Liver (tissue), 9 donors: ENCODE data around the gene IL22RA1. TPM values are rescaled to one million over a fixed set of nuclear protein-coding genes. Genes with fewer than 3 reads are reported as not detected.

Source experiments
- DNase-seq: peaks from one replicate; pipeline ENCODE4 v3.0.0-alpha.2; 2017; ENCODE audit warnings: low spot score
- H3K27ac ChIP-seq, 2 donors: one replicate each; pipeline ENCODE4 v1.7.0; 2013; ENCODE audit warnings: inconsistent platforms in 2 of 2, low read length in 2 of 2, control low read depth in 1 of 2, low read depth in 1 of 2, mild to moderate bottlenecking in 1 of 2
- H3K27me3 ChIP-seq, 4 donors: one replicate each; pipeline versions ENCODE4 v1.6.1 to v1.7.0; 2013; ENCODE audit warnings: low read length in 3 of 4, inconsistent platforms in 1 of 4, mild to moderate bottlenecking in 1 of 4, moderate library complexity in 1 of 4; ENCODE audit not compliant: control insufficient read depth in 4 of 4, insufficient read depth in 4 of 4
- H3K36me3 ChIP-seq, 4 donors: one replicate each; pipeline versions ENCODE4 v1.6.1 to v1.7.0; 2013; ENCODE audit warnings: low read length in 3 of 4, mild to moderate bottlenecking in 3 of 4, low read depth in 1 of 4, moderate library complexity in 1 of 4; ENCODE audit not compliant: control insufficient read depth in 4 of 4, insufficient read depth in 3 of 4
- H3K4me1 ChIP-seq, 4 donors: one replicate each; pipeline versions ENCODE4 v1.6.1 to v1.7.0; 2013; ENCODE audit warnings: low read length in 3 of 4, mild to moderate bottlenecking in 3 of 4, moderate library complexity in 1 of 4; ENCODE audit not compliant: control insufficient read depth in 4 of 4, insufficient read depth in 4 of 4
- H3K4me3 ChIP-seq, 3 donors: one replicate each; pipeline versions ENCODE4 v1.6.1 to v1.7.0; 2013; ENCODE audit warnings: low read length in 3 of 3, control low read depth in 1 of 3, low read depth in 1 of 3, mild to moderate bottlenecking in 1 of 3
- H3K9ac ChIP-seq, 2 donors: one replicate each; pipeline ENCODE4 v1.7.0; 2013; ENCODE audit warnings: low read length in 2 of 2, mild to moderate bottlenecking in 2 of 2, moderate library complexity in 2 of 2, control low read depth in 1 of 2, low read depth in 1 of 2
- H3K9me3 ChIP-seq, 4 donors: one replicate each; pipeline versions ENCODE4 v1.6.1 to v1.7.0; 2013; ENCODE audit warnings: low read length in 3 of 4; ENCODE audit not compliant: control insufficient read depth in 4 of 4
- CTCF ChIP-seq: fragments of 150-350 bp; IDR thresholded peaks from 2 replicates; pipeline ENCODE4 v1.5.1; 2017; ENCODE audit warnings: improper control_type of control experiment, low read depth, low read length; ENCODE audit not compliant: missing input control
- EGR1 ChIP-seq, 2 donors: IDR thresholded peaks; 2 replicates each; pipeline ENCODE4 v1.6.1; 2016 to 2018; ENCODE audit warnings: antibody characterized with exemption in 2 of 2, low read depth in 2 of 2
- FOXA1 ChIP-seq: IDR thresholded peaks from 2 replicates; pipeline ENCODE4 v1.6.1; 2016; ENCODE audit warnings: antibody characterized with exemption
- FOXA2 ChIP-seq: IDR thresholded peaks from 2 replicates; pipeline ENCODE4 v1.6.1; 2016; ENCODE audit warnings: antibody characterized with exemption
- GABPA ChIP-seq, 2 donors: IDR thresholded peaks in 1 of 2; conservative IDR thresholded peaks in 1 of 2; 2 replicates each; pipeline ENCODE4 v1.6.1; 2016; ENCODE audit warnings: antibody characterized with exemption in 2 of 2, mild to moderate bottlenecking in 1 of 2, moderate library complexity in 1 of 2
- HNF4A ChIP-seq, 2 donors: conservative IDR thresholded peaks; 2 replicates each; pipeline ENCODE4 v1.6.1; 2016; ENCODE audit warnings: antibody characterized with exemption in 2 of 2, mild to moderate bottlenecking in 2 of 2
- JUND ChIP-seq, 2 donors: IDR thresholded peaks; 2 replicates each; pipeline ENCODE4 v1.6.1; 2016; ENCODE audit warnings: antibody characterized with exemption in 2 of 2
- MAX ChIP-seq: IDR thresholded peaks from 2 replicates; pipeline ENCODE4 v1.6.1; 2016; ENCODE audit warnings: antibody characterized with exemption
- NR2F2 ChIP-seq: IDR thresholded peaks from 2 replicates; pipeline ENCODE4 v1.6.1; 2016; ENCODE audit warnings: antibody characterized with exemption
- RAD21 ChIP-seq, 2 donors: IDR thresholded peaks; 2 replicates each; pipeline ENCODE4 v1.6.1; 2016; ENCODE audit warnings: antibody characterized with exemption in 2 of 2, mild to moderate bottlenecking in 2 of 2
- REST ChIP-seq: IDR thresholded peaks from 2 replicates; pipeline ENCODE4 v1.6.1; 2016; ENCODE audit warnings: antibody characterized with exemption, mild to moderate bottlenecking
- RXRA ChIP-seq, 2 donors: IDR thresholded peaks; 2 replicates each; pipeline ENCODE4 v1.6.1; 2017 to 2018; ENCODE audit warnings: antibody characterized with exemption in 2 of 2, mild to moderate bottlenecking in 1 of 2
- SP1 ChIP-seq: IDR thresholded peaks from 2 replicates; pipeline ENCODE4 v1.6.1; 2018; ENCODE audit warnings: antibody characterized with exemption, mild to moderate bottlenecking
- TAF1 ChIP-seq: conservative IDR thresholded peaks from 2 replicates; pipeline ENCODE4 v1.6.1; 2016; ENCODE audit warnings: antibody characterized with exemption, mild to moderate bottlenecking
- YY1 ChIP-seq: IDR thresholded peaks from 2 replicates; pipeline ENCODE4 v1.6.1; 2016; ENCODE audit warnings: antibody characterized with exemption, mild to moderate bottlenecking
- ZBTB33 ChIP-seq: IDR thresholded peaks from 2 replicates; pipeline ENCODE4 v1.6.1; 2016; ENCODE audit warnings: antibody characterized with exemption
- WGBS: extraction: QIAGEN DNeasy Blood & Tissue Kit; methylation state at CpG from one replicate; pipeline ENCODE4 v1.1.7; 2013; 5-methylcytosine and 5-hydroxymethylcytosine counted together
- polyA plus RNA-seq, 2 donors: library from polyadenylated mRNA; stranded (reverse) in 1 of 2; unstranded in 1 of 2; fragments of 200-250 nt in 1 of 2; fragments of >200 nt in 1 of 2; fragmentation: Nextera tagmentation in 1 of 2; extraction: Ambion mirVana in 1 of 2; gene quantifications; one replicate each; pipeline versions ENCODE4 v1.2.1 to v1.2.3, GENCODE V29; 2013 to 2015
- total RNA-seq, 2 donors: library from RNA; depleted of rRNA; stranded (reverse); fragments of >200 nt; gene quantifications; one replicate each; pipeline ENCODE4 v1.2.3, GENCODE V29; 2014
- TF ChIP-seq, protein P1 (sequence below): IDR thresholded peaks from 2 replicates; pipeline ENCODE4 v1.6.1; 2016; ENCODE audit warnings: antibody characterized with exemption
- donor health status: healthy.
- donor health status: healthy.
- donor health status: healthy.
- donor health status: healthy.
- donor health status: healthy.

IL22RA1 gene
- total and polyA plus RNA-seq, 4 donors = 2.1 to 4.5 (median 3.4) TPM

DNA sequence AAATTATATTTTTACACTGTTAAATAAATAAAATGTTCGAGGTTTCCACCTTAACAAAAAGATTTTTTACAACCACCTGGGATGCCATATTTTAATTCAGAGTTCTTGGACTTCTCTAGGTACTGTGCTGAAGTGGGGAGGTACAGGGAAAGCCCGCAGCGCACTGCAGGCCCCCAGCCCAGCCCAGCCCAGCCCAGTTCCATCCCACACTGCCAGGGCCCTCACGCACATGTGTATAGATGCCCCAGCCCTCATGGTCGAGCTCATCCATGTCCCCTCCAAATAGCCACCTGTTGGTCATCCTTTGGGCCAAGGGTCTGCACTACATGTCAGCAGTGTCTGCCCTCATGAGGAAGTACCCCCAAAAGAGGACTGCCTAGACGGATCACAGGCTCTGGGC is 19.3 kb downstream of the IL22RA1 start:
- no peak for DNase-seq
- Histone ChIP-seq H3K9me3 (no peaks in the 10 kb centered on the region), H3K27ac (no peak overlapping the region), H3K9ac (no peak overlapping the region), H3K4me3 (no peak overlapping the region), H3K27me3 (no peaks in the 10 kb centered on the region), H3K36me3 (peaks cover 0 to 3% (median 0%) of the 10 kb centered on the region in 4 donors), H3K4me1 (peaks cover 5 to 40% (median 31%) of the 10 kb centered on the region in 4 donors)
- TF ChIP-seq SP1 (no peak), FOXA1 (no peak), REST (no peak), CTCF (no peak), NR2F2 (no peak), RAD21 (IDR thresholded peaks at IDR 0.05) (no peak), RXRA (IDR thresholded peaks at IDR 0.05) (no peak), EGR1 (IDR thresholded peaks at IDR 0.05; ENCODE audit: low read depth in 2 of 2) (no peak), GABPA (IDR thresholded peaks at IDR 0.05 in 1 of 2, conservative IDR thresholded peaks at IDR 0.05 in 1 of 2) (no peak), MAX (no peak), ZBTB33 (no peak), FOXA2 (no peak), JUND (IDR thresholded peaks at IDR 0.05) (no peak), YY1 (no peak), TAF1 (no peak), HNF4A (conservative IDR thresholded peaks at IDR 0.05) (no peak)
- TF ChIP-seq, protein P1, sequence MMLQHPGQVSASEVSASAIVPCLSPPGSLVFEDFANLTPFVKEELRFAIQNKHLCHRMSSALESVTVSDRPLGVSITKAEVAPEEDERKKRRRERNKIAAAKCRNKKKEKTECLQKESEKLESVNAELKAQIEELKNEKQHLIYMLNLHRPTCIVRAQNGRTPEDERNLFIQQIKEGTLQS = no peak
- WGBS = 84% methylated on average over 6 of the region's 6 CpGs

- no peaks in the 10 kb centered on the region for H3K9me3 ChIP-seq
- WGBS = 95% methylated on average over 7 of the region's 7 CpGs
- H3K4me1 ChIP-seq = peaks cover 2 to 39% (median 27%) of the 10 kb centered on the region in 4 donors
- H3K27ac ChIP-seq = no peak overlapping the region
- no peak overlapping the region for H3K9ac ChIP-seq
- H3K36me3 ChIP-seq = peaks cover 0 to 3% (median 0%) of the 10 kb centered on the region in 4 donors
- H3K4me3 ChIP-seq = no peak overlapping the region
- H3K27me3 ChIP-seq = no peaks in the 10 kb centered on the region
- TF ChIP-seq ZBTB33 = no peak
- TF ChIP-seq RXRA (IDR thresholded peaks at IDR 0.05) = no peak
- no peak for TF ChIP-seq GABPA (IDR thresholded peaks at IDR 0.05 in 1 of 2, conservative IDR thresholded peaks at IDR 0.05 in 1 of 2)
- TF ChIP-seq, protein P1 = no peak
- TF ChIP-seq FOXA1 = no peak
- no peak for TF ChIP-seq EGR1 (IDR thresholded peaks at IDR 0.05; ENCODE audit: low read depth in 2 of 2)
- DNase-seq = no peak
Measured at GRCh38 chr1:24122776-24123175, 20.2 kb downstream of the IL22RA1 start.
